Measurements from ENCODE around the gene SLC25A29.

GRCh38 chr14:100285913-100286400, 20.3 kb downstream of the SLC25A29 start:
- TF ChIP-seq CTCF (tag by site-specific recombination; IDR thresholded peaks at IDR 0.05): 0 out of 2 replicates have a peak, but pooled peaks have one; percentile 2
- TF ChIP-seq ZBTB7A (tag by site-specific recombination; IDR thresholded peaks at IDR 0.05; ENCODE audit: low read depth): no peak
- no peak for TF ChIP-seq ZNF776 (tag by site-specific recombination; IDR thresholded peaks at IDR 0.05; ENCODE audit: borderline replicate concordance)
- TF ChIP-seq ZFP41 (tag by site-specific recombination; IDR thresholded peaks at IDR 0.05; ENCODE audit: borderline replicate concordance): no peak
- 0 out of 2 replicates have a peak, but pooled peaks have one; percentile 0 for TF ChIP-seq ZNF223 (tag by site-specific recombination; IDR thresholded peaks at IDR 0.05)
- TF ChIP-seq ZFP37 (tag by site-specific recombination; IDR thresholded peaks at IDR 0.05): no peak
- no peak for TF ChIP-seq ZNF449 (tag by site-specific recombination; IDR thresholded peaks at IDR 0.05)
- TF ChIP-seq ZNF670 (tag by site-specific recombination; IDR thresholded peaks at IDR 0.05; ENCODE audit: low read depth): no peak
- no peak for TF ChIP-seq KLF16 (tag by site-specific recombination; IDR thresholded peaks at IDR 0.05)
- no peak for TF ChIP-seq HOXA7 (CRISPR knock-in tag; IDR thresholded peaks at IDR 0.05; ENCODE audit: borderline replicate concordance)
- peak; percentile 36; the same call in 1 of the 2 replicates for TF ChIP-seq ZNF24 (tag by site-specific recombination; IDR thresholded peaks at IDR 0.05)
- TF ChIP-seq ZNF629 (tag by site-specific recombination; IDR thresholded peaks at IDR 0.05): no peak
- no peak for TF ChIP-seq ZNF548 (tag by site-specific recombination; IDR thresholded peaks at IDR 0.05)
